Activated CD8-positive, alpha-beta memory T cell treated with anti-CD3 and anti-CD28 coated beads, Interleukin-2, amount 50 U/mL, for 48 hours (primary cell): ENCODE results near the gene C5orf46.

Source experiments
- DNase-seq: peaks from one replicate; pipeline ENCODE4 v3.0.0-alpha.2; 2020

The C5orf46 gene

GRCh38 chr5:147856801-147857200 lies 49.5 kb downstream of the C5orf46 start:
- DNase-seq, result no peak

GRCh38 chr5:147855774-147856069 lies 50.6 kb downstream of the C5orf46 start:
- no peak for DNase-seq

- DNase-seq, result no peak
Measured at GRCh38 chr5:147854894-147855773, 51.2 kb downstream of the C5orf46 start.

DNA sequence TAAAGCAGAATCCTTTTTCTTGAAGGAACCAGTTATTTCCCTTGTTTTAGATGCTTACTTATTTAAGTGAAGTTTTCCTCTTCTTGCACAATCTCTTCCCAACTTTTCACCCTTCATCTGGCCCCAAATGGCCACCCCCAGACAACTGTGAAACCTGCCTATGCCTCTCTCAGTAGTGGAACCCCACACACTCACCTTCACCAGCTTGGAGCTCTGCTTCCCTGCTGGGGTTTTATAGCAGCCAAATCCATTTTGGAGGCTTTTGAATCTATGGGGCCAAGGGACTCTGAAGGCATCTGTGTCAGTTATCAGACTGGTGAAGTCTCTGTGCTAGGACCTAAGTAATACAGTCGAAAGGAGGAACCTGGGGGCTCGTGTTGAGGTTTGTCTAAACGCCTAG lies 52.0 kb downstream of the C5orf46 start:
- no peak for DNase-seq

GRCh38 chr5:147853372-147853987 lies 52.9 kb downstream of the C5orf46 start:
- DNase-seq, result no peak

DNA sequence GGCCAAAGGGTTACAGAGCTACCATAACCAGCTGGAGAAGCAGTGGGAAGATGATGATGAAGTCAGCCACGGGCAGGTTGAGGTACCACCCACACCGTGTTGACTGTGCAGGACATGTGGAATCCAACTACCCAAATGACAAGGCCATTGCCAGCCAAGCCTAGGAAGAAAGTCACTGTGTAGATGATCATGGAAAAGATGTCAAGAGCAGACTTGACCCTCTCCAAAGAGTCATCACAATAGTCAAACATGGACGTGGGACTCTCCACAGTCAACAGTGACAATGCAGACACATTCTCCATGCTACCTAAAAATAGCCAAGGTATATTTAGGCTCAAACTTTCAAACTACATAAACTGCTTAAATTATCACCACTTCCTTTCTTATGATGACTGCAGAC lies 54.0 kb downstream of the C5orf46 start:
- DNase-seq, result no peak

DNA sequence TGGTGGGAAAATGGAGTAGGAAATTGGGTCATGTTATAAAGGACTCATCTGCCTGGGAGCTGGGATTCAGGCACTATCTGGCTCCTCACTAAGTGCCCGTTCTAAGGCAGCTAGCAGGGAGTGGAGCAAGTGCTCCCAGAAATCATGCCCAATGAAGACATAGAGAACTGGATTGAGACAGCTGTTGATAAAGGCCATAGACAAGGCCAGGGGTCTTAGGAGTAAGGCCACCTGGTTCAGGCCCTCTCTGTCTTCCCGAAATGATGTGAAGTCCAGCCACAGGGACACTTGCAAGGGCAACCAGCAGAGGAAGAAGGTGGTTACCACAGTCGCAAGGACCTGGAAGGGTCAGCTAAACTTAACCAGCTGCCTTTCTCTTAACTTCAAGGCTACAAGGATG lies 54.8 kb downstream of the C5orf46 start:
- no peak for DNase-seq

- DNase-seq, result no peak
Measured at GRCh38 chr5:147849226-147849625, 57.1 kb downstream of the C5orf46 start.

GRCh38 chr5:147845618-147846017 lies 60.7 kb downstream of the C5orf46 start:
- DNase-seq, result no peak

- no peak for DNase-seq
Measured at GRCh38 chr5:147844846-147845245, 61.5 kb downstream of the C5orf46 start.

DNA sequence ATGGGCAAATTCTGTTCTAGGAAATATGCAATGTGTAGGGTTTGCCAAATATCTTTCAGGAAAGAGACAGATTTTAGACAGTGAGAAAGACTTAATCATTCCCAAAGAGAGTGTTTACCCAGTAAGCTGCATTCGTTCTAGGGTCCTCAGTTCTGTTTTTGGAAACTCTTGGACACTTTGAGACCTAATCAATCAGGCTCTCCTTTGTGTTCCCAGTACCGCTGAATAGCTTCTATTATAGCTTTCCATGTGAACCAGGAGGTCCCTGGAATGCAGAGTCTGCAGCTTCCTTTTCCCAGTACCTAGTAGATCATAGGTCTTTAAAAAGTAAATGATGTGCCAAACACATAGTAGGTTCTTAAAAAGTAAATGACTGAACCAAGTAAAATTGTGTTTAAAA lies 63.5 kb downstream of the C5orf46 start:
- no peak for DNase-seq
